Measurements from ENCODE around the gene CAPZB.

Gene CAPZB

GRCh38 chr1:19447550-19447949 lies 37.8 kb downstream of the CAPZB start:
- no peak for DNase-seq

DNA sequence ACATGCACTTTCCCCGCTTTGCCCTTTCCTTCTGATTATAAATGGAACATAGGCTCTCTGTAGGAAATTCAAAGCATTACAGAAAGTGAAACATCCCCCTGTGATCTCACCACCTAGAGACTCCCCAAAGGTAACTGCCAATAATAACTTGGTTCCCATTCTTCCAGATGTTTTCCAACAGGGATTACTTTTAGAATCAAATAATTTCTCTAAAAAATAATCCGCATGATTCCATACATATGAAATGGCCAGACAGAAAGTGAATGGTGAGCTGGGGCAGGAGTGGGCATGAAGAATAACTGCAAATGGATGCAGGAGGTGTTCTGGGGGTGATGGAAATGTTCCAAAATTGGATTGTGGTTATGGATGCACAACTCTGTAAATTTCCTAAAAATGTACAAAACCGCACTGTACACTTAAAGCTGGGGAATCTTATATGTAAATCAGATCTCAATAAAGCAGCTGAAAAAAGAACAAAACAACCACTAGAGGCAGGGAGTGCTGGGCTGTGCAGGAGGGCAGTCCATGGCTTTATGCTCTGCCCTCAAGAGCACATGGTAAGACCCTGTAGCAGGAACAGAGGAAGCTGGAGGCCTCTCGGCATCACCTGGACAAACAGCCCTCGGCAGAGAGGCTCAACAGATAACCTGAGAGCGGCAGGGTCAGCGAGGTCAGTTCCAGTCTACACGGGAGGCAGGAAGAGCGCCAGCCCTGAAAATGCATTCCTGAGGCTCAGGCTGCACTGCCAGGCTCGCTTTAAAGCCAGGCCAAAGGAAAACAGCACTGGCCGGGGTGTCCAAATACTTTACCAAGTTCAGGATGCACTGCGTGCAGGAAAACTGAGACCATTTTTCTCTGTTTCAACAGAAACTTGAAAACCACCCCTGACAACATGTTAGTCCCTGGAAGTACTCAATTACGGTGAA lies 39.7 kb downstream of the CAPZB start:
- no peak for DNase-seq

GRCh38 chr1:19444296-19445021 lies 40.9 kb downstream of the CAPZB start:
- no peak for DNase-seq

DNA sequence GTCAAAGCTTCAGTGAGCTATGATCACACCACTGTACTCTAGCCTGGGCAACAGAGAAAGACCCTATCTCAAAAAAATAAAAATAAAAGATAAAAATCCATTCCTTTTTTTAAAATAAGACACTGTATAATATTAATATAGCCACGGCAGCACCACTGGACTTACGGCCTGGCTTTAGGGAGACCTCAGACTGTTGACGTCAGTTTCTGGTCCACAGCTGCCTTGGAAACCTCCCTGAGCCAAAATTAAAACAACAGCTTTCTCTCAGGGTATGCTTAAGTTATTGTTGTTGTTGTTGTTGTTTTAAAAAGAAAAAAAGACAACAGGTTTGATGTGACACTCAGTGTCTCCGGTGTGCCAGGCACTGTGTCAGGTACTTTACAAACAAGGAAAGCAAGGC lies 42.0 kb downstream of the CAPZB start:
- no peak for DNase-seq

- no peak for DNase-seq
Measured at GRCh38 chr1:19442154-19443096, 42.9 kb downstream of the CAPZB start.

DNA sequence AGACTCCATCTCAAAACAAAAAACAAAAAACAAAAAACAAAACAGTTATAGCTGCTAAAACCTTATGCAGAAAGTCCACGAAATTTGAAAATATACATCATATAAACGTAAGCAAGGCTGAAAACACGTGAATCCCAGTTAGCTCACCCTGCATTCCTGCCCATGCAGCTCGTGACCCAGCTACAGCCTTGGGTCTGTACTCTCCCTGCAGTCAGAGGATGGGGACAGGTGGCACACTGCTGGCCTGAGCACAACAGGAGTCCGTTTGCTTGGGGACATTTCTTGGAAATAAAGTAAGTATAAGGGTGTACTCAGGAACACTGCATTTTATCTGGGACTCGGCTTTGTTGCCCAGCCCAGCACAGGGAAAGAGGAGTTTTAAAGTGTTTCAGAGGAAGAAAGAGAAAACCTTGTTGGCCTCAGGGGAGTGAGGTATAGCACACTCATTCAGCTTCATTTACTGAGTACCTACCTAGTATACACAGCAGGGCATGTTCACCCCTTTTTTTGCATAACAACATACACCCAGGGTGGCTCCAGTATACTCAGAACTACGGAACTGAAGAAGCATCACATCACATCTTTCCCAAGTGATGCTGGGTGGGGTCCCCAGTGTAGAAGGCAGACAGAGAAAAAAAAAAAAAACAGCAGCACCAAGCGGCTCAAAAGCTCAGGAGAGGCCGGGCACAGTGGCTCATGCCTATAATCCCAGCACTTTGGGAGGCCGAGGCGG lies 44.1 kb downstream of the CAPZB start:
- no peak for DNase-seq

- DNase-seq = no peak
Measured at GRCh38 chr1:19439464-19440171, 45.7 kb downstream of the CAPZB start.

DNA sequence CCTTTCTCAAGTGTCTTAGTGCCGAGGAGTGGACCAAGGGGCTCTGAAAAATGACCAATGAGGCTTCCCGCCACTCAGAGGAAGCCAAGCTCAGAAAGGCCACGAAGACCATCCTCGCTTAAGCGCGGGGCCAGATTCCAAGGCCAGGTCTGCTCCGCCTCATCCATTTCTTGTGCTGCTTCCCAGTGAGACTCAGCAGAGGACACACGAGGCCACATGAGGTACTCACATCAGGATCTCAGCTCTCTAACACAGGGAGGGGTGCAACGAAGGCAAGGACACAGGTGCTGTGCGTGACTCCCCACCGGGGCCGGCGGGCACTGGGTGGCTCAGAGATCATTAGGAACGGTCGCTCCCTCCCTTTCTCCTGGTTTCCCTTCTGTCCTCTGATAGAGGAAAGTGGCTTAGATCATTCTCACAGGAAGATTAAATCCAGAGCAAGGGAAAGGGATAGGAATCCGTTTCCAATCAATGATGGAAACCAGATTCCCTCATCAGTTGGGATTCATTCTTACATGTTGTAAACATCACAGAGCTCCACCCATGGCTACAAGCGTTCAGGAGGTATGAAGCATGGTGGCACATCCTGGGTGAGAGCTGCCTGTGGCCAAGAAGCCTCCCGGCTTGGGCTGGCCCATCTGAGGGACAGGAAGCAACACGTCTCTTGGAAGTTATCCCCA lies 46.7 kb downstream of the CAPZB start:
- no peak for DNase-seq

DNA sequence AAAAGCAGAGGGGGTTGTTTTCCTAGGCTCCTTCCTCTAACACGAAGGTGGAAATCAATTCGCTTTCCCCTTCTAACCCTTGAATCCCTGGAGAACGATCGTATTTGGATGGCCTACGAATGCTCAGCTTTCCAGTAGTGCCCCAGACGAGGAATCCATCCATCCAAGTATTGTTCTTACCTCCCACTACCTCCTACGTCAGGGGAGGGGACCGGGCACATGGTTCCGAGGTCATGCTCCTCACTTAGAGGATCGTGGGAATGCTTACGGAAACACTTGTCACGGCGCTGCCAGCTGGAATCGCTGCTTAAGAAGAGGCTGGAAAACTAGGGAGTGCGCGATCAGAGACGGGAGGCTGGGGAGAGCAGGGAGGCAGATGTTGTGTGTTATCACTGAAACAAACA lies 47.4 kb downstream of the CAPZB start:
- no peak for DNase-seq

DNA sequence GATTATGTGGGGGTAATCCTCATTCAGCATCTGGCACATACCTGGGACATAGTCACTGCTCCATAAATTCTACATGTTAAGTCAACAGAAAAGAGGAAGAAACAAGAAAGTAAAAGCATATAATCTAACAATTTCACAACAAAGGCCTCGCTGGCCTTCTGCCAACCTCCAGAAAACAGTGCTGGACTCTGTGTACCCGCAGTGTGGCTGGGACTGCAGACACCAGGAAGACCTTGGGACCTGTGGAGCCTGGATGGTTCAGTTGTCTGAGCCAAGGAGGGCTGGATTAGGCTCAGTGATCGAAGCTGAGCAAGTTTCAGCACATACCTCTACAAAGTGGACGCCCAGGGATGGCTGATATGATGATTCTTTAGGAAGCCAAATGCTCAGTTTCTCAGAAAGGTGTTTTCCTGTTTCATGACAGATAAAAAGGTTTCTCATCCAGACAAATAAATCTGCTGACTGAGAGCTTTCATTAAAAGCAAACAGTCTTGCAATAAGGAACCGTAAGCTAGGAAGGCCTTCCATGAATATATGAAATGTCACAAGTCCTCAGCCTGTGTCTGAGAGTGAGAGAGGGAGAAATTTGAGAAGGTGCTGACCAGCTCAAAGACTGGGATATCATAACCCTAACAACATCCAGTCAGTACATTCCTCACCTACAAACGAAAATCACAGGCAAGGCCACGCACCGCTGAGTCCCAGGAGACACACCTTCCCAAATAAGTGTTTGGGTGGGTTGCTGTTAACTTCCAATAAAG lies 48.4 kb downstream of the CAPZB start:
- no peak for DNase-seq

- DNase-seq = no peak
Measured at GRCh38 chr1:19435851-19436455, 49.4 kb downstream of the CAPZB start.

- DNase-seq = no peak
Measured at GRCh38 chr1:19435181-19435580, 50.2 kb downstream of the CAPZB start.

GRCh38 chr1:19433719-19433998 lies 51.7 kb downstream of the CAPZB start:
- DNase-seq = no peak

- no peak for DNase-seq
Measured at GRCh38 chr1:19432943-19433718, 52.2 kb downstream of the CAPZB start.

DNA sequence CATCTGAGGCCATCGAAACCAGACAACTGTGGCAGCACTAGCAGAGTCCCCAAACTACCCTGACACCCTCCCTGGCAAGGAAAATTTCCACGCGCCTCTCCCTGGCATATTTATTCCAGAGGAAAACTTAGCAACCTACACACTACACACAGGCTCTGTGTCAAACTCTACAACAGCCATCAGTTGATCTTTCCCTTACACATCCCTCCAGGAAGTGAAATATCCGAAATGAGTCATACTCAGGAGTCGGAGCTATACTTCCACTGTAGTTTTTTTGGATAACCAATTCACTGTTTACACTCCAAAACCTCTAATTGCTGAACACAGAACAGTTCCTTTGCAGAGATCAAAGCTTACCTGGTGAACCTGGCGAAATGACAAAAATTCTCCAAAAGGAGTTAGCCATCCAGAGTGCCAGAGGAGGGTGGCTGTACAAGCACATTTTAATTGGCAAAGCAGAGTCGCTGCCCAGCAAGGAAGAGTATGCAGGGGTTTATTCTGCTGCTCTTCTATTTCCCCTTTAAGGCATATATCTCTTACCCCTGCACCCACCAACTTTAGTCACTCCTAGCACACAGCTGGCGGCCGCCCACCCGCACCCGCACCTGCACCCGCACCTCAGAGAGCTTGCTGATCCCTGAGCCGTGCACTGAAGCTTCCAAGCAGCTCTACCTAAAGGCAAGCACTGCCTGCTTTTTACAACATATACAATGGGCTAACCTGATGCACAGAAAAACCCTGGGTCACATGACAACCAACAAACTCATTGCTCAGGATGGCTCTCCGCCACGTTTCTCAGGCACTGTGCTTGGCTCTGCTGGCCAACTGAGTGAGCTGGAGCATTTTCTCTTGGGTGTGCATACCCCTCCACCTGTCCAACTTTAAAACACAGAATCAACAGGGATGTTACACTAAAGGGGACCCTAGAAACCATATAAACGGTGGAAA lies 54.9 kb downstream of the CAPZB start:
- DNase-seq = no peak

- no peak for DNase-seq
Measured at GRCh38 chr1:19429611-19430010, 55.7 kb downstream of the CAPZB start.

DNA sequence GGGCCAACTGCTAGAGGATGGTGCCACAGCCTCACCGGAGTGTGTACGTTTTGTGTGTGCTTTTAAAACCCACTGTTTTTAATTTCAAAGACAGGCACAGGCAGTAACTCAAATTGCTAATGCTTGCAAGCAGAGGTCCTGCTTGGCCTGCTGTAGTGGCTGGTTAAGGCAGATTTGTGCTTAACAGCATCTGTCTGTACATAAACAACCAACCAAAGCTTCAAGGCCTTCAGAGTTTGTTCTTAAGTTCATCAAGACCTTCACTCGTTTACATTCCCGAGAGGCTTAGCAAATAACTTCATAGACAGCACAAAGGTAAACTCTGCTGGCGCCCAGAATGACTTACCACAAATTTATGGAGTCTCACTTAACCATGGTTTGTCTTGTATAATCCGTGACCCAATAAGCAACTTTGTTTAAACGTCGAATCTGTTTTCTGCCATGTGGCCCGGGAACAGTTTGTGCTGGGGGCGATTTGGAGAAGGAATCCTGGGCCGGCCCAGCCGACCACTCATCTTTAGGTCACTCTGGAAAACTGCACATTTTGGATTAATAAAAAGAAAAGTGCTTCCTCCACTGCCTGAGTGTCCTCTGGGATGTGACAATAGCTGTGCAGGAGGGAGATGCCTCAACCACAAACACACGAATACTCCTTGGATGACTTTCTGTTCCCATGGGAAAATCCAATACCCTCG lies 58.1 kb downstream of the CAPZB start:
- DNase-seq = no peak

Measured in stimulated activated CD4-positive, alpha-beta T cell treated with anti-CD3 and anti-CD28 coated beads, Interleukin-2, amount 100 ng/mL, for 48 hours (primary cell).